GM18873 (cell line): ENCODE measurements around the gene CFL1.
"Not testable (repeated sequence)": the region's sequence is repeated elsewhere in the genome, so short reads cannot be mapped to it uniquely, and the experiment has no call there.

Experiments used
- ATAC-seq: cut with Tn5 transposase; IDR thresholded peaks from one replicate; pipeline ENCODE4 v1.9.1; 2021; ENCODE audit warnings: mild to moderate bottlenecking, moderate library complexity, moderate number of reproducible peaks; ENCODE audit not compliant: unreplicated experiment, low FRiP score

CFL1 gene

GRCh38 chr11:65859812-65860277 lies 1.9 kb upstream of the CFL1 start:
- no peak for ATAC-seq

DNA sequence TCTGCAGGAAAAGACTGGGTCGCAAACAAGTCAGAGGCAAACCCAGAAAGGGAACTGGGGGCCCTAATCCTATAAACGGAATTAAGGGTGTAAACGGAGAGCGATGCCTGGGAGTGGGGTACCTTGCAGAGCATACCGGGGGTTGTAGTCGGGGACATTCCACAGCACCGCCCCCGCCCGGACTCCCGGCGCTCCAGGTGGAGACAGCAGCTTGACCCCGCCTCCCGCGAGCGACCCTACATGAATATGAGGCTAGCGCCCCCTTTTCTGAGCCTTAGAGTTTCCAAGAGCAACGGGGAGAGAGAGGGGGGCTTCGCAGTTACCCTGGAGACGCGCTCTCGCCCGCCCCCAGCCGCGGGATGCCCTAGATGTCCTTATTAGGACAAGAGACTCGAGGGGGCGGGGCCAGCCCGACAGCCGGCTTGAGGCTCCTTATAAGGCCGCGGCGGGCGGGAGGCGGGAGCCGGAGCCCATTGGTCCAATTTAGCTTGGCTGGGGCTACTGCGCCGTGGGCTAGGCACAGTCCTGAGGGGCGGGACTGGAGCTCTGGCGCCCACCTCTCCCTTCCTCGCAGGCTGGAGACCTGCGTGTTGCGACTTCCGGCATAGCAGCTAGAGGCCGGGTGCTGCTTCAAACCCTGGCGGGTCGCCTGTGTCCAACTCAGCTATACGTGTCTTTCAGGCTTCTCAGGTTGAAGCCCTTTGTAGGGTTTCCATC lies 1.3 kb upstream of the CFL1 start:
- ATAC-seq = peak; percentile 47

DNA sequence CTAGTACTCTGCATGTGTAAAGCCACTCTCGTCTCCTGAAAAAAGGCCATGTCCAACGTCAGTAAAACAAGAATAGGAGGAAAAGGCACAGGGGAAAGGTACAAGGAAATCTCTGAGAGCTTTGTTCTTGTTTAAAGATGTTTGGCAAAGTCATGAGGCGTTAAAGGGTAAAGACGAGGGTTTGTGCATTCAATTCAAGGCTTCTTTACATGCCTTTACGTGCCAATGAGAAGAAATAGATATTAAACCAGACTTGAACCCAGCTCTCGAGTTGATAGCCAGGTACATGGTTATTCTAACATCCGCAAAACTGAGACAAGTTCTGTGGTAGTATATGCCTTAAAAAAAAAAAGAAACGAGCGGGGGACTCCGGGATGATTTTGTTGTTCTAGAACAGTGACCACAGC lies 704 bp upstream of the CFL1 start:
- ATAC-seq = no peak

GRCh38 chr11:65857500-65857852 lies 504 bp downstream of the CFL1 start:
- ATAC-seq = peak; percentile 2

DNA sequence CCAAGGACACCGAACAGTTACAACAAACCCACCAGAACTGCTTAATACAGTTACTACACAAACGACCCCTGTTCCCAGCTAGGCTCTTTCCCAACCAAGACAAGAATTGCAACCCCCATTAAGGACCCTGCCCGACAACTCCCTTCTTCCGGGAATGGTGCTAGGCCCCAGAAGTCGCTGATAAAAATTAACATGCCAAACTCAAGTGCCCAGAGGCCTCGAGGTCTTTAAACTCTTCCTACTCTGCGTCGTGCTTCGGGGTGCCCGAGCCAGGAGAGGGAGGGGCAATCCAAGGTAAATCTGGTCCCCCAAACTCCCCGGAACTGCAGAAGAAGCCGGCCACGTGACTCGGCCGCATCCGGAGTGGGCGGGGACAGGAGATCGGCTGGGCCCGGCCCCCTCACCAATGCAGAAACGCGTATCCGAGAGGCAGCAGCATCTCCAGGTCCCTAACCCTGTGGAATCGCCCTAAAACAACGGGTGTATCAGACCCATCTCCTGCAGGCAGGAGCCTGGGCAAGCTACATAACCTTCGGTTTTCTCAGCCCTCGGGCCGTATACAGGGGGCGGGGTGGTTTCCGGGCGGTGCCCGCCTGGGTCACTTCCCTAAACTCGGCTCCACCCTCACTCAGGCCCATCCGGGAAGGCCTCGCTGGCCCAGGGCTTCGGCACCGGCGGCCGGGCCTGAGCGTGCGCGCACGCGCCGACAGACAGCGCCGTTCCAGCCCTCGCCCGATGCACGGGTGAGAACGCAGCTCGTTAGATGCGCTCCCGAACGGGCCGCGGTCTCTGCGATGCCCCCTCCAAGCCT lies 1.1 kb downstream of the CFL1 start:
- ATAC-seq = peak; percentile 22

DNA sequence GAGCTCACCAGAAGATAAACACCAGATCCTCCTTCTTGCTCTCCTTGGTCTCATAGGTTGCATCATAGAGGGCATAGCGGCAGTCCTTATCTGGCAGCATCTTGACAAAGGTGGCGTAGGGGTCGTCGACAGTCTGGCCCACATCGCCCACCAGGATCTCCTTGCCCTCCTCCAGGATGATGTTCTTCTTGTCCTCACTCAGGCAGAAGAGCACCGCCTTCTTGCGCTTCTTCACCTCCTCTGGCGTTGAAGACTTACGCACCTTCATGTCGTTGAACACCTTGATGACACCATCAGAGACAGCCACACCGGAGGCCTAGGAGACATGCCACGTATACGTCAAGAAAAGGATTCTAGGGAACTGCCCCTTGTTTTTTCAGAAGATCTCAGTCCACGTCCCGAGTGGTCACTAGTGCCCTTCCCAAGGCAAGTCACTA lies 2.0 kb downstream of the CFL1 start:
- ATAC-seq = no peak

DNA sequence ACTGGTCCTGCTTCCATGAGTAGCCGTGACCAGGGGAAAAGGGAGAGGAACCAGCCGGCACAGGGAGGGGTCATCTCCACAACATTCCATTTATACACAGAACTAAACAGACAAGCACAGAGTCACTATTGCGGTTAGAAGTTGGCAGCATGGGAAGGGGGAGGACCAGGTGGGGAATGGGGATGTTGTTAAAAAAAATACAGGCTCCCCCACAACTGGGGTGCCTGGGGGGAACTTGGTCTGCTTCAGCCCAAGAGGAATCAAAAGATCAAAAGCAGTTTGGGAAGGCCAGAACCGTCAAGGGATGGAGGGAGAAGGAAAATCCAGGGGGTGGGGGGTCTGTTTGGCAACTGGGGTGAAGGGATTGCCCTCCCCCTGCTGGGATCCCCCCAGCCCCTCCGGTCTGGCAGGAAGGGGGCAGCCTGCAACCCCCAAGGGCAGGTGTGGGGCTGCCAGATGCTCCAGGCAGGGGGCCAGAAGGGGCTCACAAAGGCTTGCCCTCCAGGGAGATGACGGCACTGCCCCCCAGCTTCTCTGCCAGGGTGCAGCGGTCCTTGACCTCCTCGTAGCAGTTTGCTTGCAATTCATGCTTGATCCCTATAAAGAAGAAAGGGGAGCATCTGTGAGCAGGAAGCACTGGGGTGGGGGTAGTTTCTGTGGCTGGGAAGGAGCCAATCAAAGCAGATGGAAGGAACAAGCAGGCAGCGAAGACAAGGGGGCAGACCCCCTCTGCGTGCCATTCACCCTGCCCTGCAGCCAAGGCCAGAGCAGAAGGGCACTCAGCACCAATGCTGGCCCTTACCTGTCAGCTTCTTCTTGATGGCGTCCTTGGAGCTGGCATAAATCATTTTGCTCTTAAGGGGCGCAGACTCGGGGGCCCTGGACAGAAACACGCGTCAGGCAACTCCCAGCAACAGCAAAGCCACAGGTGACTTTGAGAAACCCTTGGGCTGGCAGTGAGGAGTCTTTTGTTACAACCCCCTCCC lies 2.8 kb downstream of the CFL1 start:
- ATAC-seq = no peak

DNA sequence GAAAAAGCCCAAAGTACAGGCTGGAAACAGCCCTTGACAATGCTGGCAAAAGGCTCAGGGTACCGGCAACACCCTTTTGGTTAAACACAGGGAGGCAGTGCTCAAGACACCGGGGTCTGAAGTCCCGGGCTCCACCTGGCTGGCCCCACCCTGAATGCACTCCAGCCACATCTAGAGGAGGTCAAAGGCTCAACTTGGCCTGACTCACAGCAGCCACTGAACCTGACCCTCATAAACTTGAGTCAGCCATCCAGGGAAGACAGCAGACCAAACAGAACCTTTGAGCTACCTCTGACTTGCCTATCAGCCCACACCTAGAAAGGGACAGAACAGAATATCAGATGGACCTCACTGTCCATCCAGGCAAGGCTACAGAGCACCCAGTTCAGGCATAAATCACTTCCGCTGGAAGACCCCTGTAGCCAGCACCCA lies 3.8 kb downstream of the CFL1 start:
- no peak for ATAC-seq

DNA sequence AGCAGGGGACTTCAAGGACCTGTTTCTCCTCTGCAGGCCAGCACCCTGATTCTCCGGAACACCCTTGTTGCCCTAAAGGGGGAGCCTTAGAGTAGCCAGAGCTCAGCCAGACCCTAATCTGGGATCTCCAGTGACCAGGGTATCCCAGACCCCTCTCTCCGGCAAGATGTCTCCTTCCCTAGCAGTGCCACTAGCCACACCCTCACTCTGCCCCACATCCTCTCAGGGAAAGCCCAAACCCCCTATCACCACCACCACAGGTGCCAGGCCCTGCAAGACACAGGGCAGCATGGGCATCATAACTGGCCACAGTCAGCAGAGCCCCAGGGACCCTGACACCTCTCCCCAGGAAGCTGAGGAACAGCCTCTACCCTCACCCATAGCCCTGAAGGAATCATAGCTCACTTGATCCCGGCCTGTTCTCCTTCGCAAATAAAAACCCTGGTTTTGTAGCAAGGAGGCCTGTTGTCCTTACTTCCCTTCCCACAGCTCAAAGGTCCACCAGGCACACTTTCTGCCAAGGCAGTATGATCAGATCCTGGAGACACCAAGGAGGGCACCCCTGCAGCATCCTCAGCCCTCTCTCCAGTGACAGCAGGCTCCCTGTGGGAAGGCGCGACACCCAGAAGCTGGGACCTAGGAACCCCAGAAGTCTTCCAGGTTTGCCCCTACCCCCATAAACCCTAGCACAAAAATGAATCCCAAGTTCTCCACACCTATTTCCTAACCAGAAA lies 4.6 kb downstream of the CFL1 start:
- no peak for ATAC-seq

GRCh38 chr11:65852508-65853245 lies 5.3 kb downstream of the CFL1 start:
- no peak for ATAC-seq

GRCh38 chr11:65851811-65852507 lies 6.0 kb downstream of the CFL1 start:
- no peak for ATAC-seq

GRCh38 chr11:65851083-65851579 lies 6.8 kb downstream of the CFL1 start:
- ATAC-seq = no peak

GRCh38 chr11:65850217-65851082 lies 7.5 kb downstream of the CFL1 start:
- ATAC-seq = no peak

- ATAC-seq = no peak
Measured at GRCh38 chr11:65849771-65850216, 8.2 kb downstream of the CFL1 start.

DNA sequence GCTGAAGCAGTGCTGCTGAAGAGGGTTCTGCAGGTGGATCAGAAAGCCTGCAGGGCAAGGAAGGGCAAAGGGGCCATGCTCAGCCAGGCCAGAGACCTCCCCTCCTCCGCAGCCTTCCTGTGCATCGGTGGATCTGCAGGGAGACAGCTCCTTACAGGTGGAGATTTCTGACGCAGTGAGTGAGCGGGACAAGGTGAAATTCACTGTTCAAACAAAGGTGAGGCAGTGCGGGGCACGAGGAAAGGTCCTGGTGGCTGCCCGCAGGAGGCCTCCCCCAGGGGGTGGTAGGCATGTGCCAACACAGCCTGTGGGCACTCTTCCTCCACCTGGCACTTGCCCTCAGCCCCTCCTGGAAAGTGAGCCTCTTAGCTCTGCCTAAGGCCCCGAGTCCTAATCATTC lies 8.6 kb downstream of the CFL1 start:
- ATAC-seq = no peak

DNA sequence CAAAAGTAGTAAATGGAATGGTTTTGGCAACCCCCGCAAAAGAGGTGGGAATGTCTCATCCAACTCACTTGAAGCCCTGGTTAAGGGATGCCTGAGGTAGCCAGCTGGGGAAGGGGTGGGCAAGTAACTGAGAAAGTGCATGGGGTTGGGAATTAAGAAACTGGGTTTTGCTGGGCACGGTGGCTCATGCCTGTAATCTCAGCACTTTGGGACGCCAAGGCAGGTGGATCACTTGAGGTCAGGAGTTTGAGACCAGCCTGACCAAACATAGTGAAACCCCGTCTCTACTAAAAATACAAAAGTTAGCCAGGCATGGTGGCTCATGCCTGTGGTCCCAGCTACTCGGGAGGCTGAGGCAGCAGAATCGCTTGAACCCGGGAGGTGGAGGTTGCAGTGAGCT lies 9.3 kb downstream of the CFL1 start:
- ATAC-seq = not testable (repeated sequence)

DNA sequence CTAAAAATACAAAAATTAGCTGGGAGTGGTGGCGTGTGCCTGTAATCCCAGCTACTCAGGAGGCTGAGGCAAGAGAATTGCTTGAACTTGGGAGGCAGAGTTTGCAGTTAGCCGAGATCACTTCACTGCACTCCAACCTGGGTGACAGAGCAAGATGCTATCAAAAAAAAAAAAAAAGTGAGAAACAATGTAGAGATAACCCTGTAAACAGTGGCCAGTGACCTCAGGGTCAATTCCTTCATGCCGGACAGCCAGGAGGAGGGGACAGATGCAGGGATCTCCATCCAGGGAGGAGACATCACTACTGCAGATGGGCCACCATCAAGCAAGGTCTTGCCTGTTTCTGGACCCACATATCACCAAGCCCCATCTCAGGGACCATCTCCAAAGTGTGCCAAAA lies 10.2 kb downstream of the CFL1 start:
- ATAC-seq = no peak
